K562 (cell line): ENCODE results near the gene CXXC1. TPM values are rescaled to one million over a fixed set of nuclear protein-coding genes. Genes with fewer than 3 reads are reported as not detected.

Source experiments
- ADNP ChIP-seq: fragments of 200-800 bp; sonication (Bioruptor generic); IDR thresholded peaks from 2 replicates; pipeline ENCODE4 v1.6.1; 2016; ENCODE audit warnings: missing genetic modification characterization, missing compliant biosample characterization
- CBX5 ChIP-seq: IDR thresholded peaks from 2 replicates; pipeline ENCODE4 v1.6.1; 2014; ENCODE audit warnings: low read depth, borderline replicate concordance
- CREB3 ChIP-seq: fragments of 450-650 bp; conservative IDR thresholded peaks from 2 replicates; pipeline ENCODE4 v1.6.1; 2016; ENCODE audit warnings: missing genetic modification characterization, low read depth, mild to moderate bottlenecking, missing compliant biosample characterization, moderate library complexity
- GABPB2 ChIP-seq: fragments of 250-450 bp; sonication (Bioruptor Pico); conservative IDR thresholded peaks from 2 replicates; pipeline ENCODE4 v1.5.1; 2021; ENCODE audit warnings: mild to moderate bottlenecking
- GATAD2A ChIP-seq: fragments of 450-650 bp; IDR thresholded peaks from 2 replicates; pipeline ENCODE4 v1.6.1; 2017
- MAFK ChIP-seq: IDR thresholded peaks from 2 replicates; pipeline ENCODE4 v1.6.1; 2011; ENCODE audit warnings: low read length, improper control_type of control experiment
- MECOM ChIP-seq: fragments of 250-450 bp; sonication (Bioruptor Pico); IDR thresholded peaks from 2 replicates; pipeline ENCODE4 v1.8.0; 2022; ENCODE audit warnings: inconsistent platforms
- POLR2G ChIP-seq: fragments of 200-400 bp; formaldehyde crosslinking; IDR thresholded peaks from 2 replicates; pipeline ENCODE4 v1.6.1; 2017; ENCODE audit warnings: low read depth, mild to moderate bottlenecking, antibody characterized with exemption, low read length, moderate library complexity
- RBM15 ChIP-seq: fragments of 200-400 bp; formaldehyde crosslinking; IDR thresholded peaks from 2 replicates; pipeline ENCODE4 v1.6.1; 2018; ENCODE audit warnings: mild to moderate bottlenecking, low read length, moderate library complexity; ENCODE audit not compliant: insufficient read depth
- SMAD4 ChIP-seq: fragments of 250-450 bp; sonication (Bioruptor Pico); conservative IDR thresholded peaks from 2 replicates; pipeline ENCODE4 v1.8.0; 2021; ENCODE audit warnings: inconsistent platforms, mild to moderate bottlenecking, moderate library complexity
- SRSF1 ChIP-seq: fragments of 200-400 bp; formaldehyde crosslinking; IDR thresholded peaks from 2 replicates; pipeline ENCODE4 v1.6.1; 2017; ENCODE audit warnings: mild to moderate bottlenecking, low read depth, low read length, moderate library complexity
- THAP12 ChIP-seq: fragments of 250-450 bp; sonication (Bioruptor Pico); IDR thresholded peaks from 2 replicates; pipeline ENCODE4 v1.9.0; 2021; ENCODE audit warnings: mild to moderate bottlenecking, inconsistent platforms
- YBX1 ChIP-seq: fragments of 450-650 bp; IDR thresholded peaks from 2 replicates; pipeline ENCODE4 v1.7.1; 2016; ENCODE audit warnings: mild to moderate bottlenecking
- YY1 ChIP-seq, 3 experiments: IDR thresholded peaks; 2 replicates each; pipeline ENCODE4 v1.6.1; 2011; ENCODE audit warnings: low read length in 2 of 3, mild to moderate bottlenecking in 2 of 3, moderate library complexity in 2 of 3, borderline replicate concordance in 1 of 3, control low read depth in 1 of 3, low read depth in 1 of 3; ENCODE audit not compliant: insufficient read depth in 3 of 3, insufficient replicate concordance in 2 of 3, control insufficient read depth in 1 of 3, insufficient read length in 1 of 3; ENCODE audit errors: extremely low read depth in 1 of 3
- ZNF239 ChIP-seq: fragments of 250-450 bp; sonication (Bioruptor Pico); IDR thresholded peaks from 2 replicates; pipeline ENCODE4 v1.4.0; 2020; ENCODE audit warnings: mild to moderate bottlenecking
- ZNF24 ChIP-seq: fragments of 450-650 bp; IDR thresholded peaks from 2 replicates; pipeline ENCODE4 v1.6.1; 2016
- polyA plus RNA-seq, 8 experiments: library from polyadenylated mRNA; depleted of rRNA in 4 of 8; stranded (reverse) in 5 of 8; unstranded in 3 of 8; fragments of >200 nt; fragmentation: Nextera tagmentation in 2 of 8; fragmentation: Illumina TruSeq in 1 of 8; extraction: Ambion mirVana in 2 of 8; extraction: Trizol in 1 of 8; gene quantifications; 2 replicates each; pipeline versions ENCODE4 v1.2.1 to v1.2.3, GENCODE V29; 2011 to 2014; ENCODE audit warnings: inconsistent platforms in 1 of 8, missing spikeins in 1 of 8
- total RNA-seq, 7 experiments: library from RNA; depleted of rRNA in 6 of 7; stranded (reverse); fragments of >200 nt in 6 of 7; fragmentation: Illumina TruSeq in 2 of 7; extraction: Trizol in 2 of 7; gene quantifications; 2 replicates each; pipeline versions ENCODE4 v1.2.1 to v1.2.3, GENCODE V29; 2011 to 2021; ENCODE audit warnings: low replicate concordance in 1 of 7
- TF ChIP-seq, protein P1 (sequence below), 3 experiments: IDR thresholded peaks in 2 of 3; conservative IDR thresholded peaks in 1 of 3; 2 replicates each; pipeline ENCODE4 v1.5.1; 2011 to 2012; ENCODE audit warnings: low read length in 3 of 3, mild to moderate bottlenecking in 3 of 3, control low read depth in 2 of 3, improper control_type of control experiment in 1 of 3, inconsistent platforms in 1 of 3, low read depth in 1 of 3, mixed read lengths in 1 of 3, moderate library complexity in 1 of 3; ENCODE audit not compliant: insufficient read depth in 2 of 3
- TF ChIP-seq, protein P2 (sequence below): sonication (generic); formaldehyde crosslinking; IDR thresholded peaks from 2 replicates; pipeline ENCODE4 v1.8.0; 2022; ENCODE audit warnings: mild to moderate bottlenecking, missing genetic modification reagents
- TF ChIP-seq, protein P3 (sequence below): fragments of 450-650 bp; IDR thresholded peaks from 2 replicates; pipeline ENCODE4 v1.7.1; 2018; ENCODE audit warnings: mild to moderate bottlenecking, low read depth; ENCODE audit not compliant: partially characterized antibody

The CXXC1 gene
- total and polyA plus RNA-seq, 9 of the 15 experiments (the other 6 are each of a cell fraction or from before 2014, with no cell fraction given), result 3.4 to 81.0 (median 34.1) TPM

GRCh38 chr18:50281295-50281971 lies 6.1 kb downstream of the CXXC1 start, which contains the start of gene MBD1 (continued):
- TF ChIP-seq, protein P1, sequence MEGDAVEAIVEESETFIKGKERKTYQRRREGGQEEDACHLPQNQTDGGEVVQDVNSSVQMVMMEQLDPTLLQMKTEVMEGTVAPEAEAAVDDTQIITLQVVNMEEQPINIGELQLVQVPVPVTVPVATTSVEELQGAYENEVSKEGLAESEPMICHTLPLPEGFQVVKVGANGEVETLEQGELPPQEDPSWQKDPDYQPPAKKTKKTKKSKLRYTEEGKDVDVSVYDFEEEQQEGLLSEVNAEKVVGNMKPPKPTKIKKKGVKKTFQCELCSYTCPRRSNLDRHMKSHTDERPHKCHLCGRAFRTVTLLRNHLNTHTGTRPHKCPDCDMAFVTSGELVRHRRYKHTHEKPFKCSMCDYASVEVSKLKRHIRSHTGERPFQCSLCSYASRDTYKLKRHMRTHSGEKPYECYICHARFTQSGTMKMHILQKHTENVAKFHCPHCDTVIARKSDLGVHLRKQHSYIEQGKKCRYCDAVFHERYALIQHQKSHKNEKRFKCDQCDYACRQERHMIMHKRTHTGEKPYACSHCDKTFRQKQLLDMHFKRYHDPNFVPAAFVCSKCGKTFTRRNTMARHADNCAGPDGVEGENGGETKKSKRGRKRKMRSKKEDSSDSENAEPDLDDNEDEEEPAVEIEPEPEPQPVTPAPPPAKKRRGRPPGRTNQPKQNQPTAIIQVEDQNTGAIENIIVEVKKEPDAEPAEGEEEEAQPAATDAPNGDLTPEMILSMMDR (IDR thresholded peaks at IDR 0.05 in 2 of 3, conservative IDR thresholded peaks at IDR 0.05 in 1 of 3; ENCODE audit: insufficient read depth in 2 of 3, low read depth in 1 of 3, low read length in 3 of 3), result peak in 2 of 3 experiments; percentile 23 to 29; a peak in 2 of 6 replicates
- no peak for TF ChIP-seq RBM15
- no peak for TF ChIP-seq GABPB2
- TF ChIP-seq, protein P2, sequence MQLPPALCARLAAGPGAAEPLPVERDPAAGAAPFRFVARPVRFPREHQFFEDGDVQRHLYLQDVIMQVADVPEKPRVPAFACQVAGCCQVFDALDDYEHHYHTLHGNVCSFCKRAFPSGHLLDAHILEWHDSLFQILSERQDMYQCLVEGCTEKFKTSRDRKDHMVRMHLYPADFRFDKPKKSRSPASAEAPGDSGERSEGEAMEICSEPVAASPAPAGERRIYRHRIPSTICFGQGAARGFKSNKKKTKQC (CRISPR knock-in tag), result no peak; the same call in 1 of the 2 replicates
- no peak for TF ChIP-seq ZNF239 (CRISPR knock-in tag)
- TF ChIP-seq MECOM (CRISPR knock-in tag), result no peak
- no peak for TF ChIP-seq ADNP
- TF ChIP-seq ZNF24, result no peak
- TF ChIP-seq THAP12 (CRISPR knock-in tag), result no peak
- TF ChIP-seq, protein P3, sequence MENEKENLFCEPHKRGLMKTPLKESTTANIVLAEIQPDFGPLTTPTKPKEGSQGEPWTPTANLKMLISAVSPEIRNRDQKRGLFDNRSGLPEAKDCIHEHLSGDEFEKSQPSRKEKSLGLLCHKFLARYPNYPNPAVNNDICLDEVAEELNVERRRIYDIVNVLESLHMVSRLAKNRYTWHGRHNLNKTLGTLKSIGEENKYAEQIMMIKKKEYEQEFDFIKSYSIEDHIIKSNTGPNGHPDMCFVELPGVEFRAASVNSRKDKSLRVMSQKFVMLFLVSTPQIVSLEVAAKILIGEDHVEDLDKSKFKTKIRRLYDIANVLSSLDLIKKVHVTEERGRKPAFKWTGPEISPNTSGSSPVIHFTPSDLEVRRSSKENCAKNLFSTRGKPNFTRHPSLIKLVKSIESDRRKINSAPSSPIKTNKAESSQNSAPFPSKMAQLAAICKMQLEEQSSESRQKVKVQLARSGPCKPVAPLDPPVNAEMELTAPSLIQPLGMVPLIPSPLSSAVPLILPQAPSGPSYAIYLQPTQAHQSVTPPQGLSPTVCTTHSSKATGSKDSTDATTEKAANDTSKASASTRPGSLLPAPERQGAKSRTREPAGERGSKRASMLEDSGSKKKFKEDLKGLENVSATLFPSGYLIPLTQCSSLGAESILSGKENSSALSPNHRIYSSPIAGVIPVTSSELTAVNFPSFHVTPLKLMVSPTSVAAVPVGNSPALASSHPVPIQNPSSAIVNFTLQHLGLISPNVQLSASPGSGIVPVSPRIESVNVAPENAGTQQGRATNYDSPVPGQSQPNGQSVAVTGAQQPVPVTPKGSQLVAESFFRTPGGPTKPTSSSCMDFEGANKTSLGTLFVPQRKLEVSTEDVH, result peak; percentile 54
- TF ChIP-seq GATAD2A, result no peak
- TF ChIP-seq CREB3 (tag), result no peak
- TF ChIP-seq SRSF1, result no peak
- no peak for TF ChIP-seq MAFK
- TF ChIP-seq YBX1, result no peak
- TF ChIP-seq POLR2G, result peak; percentile 97
- no peak for TF ChIP-seq CBX5
- TF ChIP-seq SMAD4 (CRISPR knock-in tag), result 0 out of 2 replicates have a peak, but pooled peaks have one; percentile 30
- peak; percentile 5 to 28 (median 7) for TF ChIP-seq YY1 (IDR thresholded peaks at IDR 0.05; ENCODE audit: borderline replicate concordance in 1 of 3, control insufficient read depth in 1 of 3, extremely low read depth in 1 of 3, insufficient read depth in 3 of 3, insufficient read length in 1 of 3, insufficient replicate concordance in 2 of 3, low read depth in 1 of 3, low read length in 2 of 3)
